Stimulated activated CD4-positive, alpha-beta T cell treated with anti-CD3 and anti-CD28 coated beads, Interleukin-4, amount 100 ng/mL, for 1 hour (primary cell): Measurements from ENCODE around the gene SMIM23.

ENCODE experiments used
- DNase-seq: peaks from one replicate; pipeline ENCODE4 v3.0.0-alpha.2; 2020

The SMIM23 gene

DNA sequence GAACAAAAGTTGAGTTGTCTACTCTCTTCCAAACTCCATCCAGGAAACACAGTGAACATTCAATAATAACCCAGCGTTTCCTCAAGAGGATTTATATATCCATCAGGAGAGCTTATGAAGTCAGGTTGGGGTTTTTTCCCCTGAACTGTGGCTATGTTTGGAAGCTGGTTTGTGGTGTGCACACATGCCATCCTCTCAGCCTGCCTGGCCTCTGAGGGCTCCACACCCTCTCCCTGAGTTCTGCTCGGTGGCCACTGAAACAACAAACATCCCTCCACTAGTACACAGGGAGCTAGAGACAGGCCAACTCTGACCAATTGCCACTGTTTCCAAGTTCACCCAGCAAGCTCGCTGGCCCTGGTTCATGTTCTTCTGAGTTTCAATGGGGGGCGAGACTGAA lies 35.7 kb downstream of the SMIM23 start:
- DNase-seq, result no peak

DNA sequence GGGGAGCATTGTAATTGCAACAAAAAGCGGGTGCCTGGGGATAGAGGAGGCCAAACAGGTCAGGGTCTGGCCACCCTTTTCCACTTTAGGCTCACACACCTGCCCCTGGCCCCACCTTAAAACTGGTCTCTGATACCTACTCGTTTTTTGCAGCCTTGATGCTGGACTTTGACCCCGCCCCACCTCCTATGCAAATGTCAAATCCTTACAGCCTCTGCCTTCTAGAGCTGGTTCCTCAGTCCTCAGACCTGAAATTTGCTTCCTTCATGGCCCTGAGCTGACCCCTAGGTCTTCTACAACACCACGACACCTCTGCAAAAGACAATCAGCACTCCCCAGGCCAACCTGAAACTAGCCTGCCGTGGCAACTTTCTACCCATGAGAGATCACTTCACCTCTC lies 37.7 kb downstream of the SMIM23 start:
- no peak for DNase-seq

DNA sequence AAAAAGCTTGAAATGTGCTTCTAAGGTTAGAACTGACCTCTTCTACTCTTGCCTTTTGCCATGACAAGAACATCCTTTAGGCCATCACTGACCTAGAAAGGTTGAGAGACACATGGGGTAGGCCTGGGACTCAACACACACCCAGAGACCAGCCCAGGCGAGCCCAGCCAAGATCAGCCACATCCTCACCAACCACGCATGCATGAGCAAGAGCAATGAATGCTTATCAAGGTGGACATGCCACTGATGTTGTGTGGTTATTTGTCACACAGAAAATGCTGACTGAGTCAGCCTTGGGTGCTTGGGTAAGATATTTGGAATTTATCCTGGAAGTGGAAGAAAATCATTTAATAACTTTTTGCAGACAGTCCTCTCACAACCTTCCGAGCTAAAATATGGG lies 39.4 kb downstream of the SMIM23 start:
- no peak for DNase-seq

DNA sequence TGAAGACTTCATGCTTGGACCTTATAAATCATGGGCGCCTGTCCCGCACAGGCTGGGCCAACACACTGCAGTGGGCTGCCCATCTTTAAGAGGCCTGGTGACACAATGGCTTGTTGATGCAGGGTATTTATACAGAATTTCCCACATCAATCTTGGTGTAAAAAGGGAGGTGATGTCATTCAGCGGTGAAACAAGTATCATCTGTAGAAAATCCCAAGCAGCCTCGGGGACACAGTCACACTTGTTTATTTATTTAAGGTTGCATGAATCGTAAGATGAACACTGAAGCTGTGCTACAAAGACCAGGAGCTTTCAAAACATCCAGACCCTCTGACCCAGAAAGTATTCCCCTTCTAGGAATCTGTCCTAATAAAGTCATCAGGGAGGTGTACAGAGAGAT lies 40.5 kb downstream of the SMIM23 start:
- DNase-seq, result no peak

DNA sequence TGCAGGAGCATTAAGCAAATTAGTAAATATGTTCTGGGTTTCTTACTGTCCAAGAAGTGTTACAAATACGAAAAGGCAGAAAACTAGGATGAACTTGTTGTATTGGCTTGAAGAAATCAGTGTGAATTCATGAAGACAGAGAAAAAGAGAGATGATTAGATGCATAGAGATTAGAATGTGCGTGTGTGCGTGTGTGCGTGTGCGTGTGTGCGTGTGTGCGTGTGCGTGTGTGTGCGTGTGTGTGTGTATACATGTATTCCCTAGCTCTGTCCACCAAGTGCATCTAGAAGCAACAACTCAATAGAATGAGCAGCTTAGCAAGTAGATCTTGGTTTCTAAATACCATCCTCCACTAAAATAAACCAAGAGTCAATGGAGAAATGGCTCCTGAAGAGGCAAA lies 41.5 kb downstream of the SMIM23 start:
- no peak for DNase-seq

DNA sequence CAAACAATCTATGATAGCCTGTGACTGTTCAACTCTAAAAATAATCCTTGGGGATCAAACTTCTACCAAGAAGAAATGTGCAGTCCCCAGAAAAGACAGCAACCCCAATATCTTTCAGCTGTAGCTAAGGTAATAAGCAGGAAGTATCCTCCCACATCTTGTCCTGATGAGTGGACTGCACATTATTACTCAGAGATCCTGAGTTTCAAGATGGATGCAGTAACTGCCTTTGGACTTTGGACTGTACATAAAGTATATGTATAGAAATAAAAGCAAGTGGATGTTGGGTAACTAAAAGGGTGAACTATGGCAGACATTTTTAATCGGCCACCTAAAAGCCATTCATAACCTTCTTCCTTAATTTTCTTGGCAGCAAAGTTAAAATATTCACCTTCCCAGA lies 45.1 kb downstream of the SMIM23 start:
- DNase-seq, result no peak

DNA sequence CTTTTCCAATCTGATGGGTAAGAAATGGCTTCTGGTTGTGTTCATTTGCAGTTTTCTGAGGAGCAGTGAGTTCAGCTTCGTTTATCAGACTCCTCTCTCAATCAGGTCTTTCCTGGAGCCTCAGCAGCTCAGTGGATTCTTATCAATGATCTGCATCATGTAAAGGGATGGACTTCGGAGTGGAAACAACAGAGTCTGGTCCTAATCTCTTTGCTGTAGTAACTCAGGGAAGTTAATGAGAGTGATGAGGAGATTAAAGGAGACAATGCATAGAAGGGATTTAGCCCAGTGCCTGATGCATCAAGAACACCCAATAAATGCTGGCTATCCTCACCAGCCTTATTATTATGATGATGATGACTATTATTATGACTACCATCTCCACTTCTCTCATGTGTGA lies 47.2 kb downstream of the SMIM23 start:
- no peak for DNase-seq

DNA sequence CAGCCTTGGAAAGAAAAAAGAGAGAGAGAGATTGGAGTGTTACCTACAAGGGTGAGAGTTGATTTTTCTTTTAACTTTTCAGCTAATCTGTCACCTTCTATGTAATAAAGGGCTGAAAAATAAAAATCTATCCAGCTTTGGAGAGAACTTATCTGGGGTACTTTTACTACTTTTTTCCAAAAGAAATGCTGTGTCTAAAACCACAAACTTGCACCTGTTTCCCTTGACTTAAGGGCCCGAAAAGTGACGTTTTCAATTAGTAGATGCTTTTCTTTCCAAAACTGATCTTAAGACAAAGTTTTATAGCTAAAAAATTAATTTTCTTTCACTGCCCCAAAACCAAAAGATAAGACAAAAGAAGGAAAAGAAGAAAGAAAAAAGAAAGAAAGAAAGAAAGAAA lies 48.8 kb downstream of the SMIM23 start:
- DNase-seq, result no peak

DNA sequence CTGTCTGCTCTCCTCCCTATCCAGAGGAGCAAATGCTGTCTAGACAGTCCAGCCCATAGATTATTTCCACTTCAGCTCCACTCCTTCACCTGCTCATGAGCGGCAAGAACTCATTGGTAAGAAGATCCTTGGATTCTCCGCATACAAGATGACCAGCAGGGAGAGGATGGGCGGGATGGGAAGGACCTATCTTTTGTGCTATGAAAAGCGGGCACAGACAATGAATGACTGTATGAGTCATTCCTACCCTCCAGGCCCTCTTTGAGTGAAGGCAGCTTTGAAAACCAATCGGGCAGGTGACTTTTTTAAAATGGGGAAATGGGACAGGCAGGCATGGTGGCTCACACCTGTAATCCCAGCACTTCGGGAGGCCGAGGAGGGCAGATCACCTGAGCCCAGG lies 49.4 kb downstream of the SMIM23 start:
- DNase-seq, result no peak

DNA sequence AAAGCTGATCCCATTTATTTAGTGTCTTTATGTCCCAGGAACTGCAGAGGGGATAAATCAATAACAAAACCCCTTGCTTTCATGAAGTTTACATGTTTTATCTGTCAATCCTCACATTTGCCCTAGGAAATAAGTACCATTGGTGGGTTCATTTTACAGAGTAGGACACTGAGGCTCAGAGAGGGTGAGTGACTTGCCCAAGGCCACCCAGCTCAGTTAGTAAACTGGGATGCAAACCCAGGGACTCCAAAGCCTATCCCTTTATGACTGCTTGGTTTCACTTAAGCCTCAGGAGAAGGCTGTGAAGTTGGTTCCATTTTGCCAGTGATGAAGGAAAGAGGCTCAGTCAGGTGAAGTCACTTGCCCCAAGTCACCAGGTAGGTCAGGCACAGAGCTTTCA lies 51.9 kb downstream of the SMIM23 start:
- DNase-seq, result no peak

DNA sequence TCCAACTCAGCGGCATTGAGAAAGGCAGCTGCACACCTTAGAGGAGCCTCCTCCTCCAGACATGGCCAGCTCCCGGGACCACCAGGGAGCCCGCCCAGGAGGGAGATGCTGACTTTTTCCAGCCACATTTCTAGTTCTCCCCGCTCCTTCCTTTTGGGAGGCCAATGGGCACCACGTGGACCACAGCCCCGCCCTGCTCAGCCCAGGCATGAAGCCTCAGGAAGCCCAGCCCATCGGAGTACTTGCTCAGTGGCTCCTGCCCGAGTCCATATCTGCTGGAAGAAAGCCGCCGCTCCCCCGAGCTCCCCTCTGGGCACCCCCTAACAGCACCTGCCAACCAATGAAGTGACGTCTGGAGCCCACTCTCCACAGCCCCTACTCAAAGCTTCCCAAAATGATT lies 52.4 kb downstream of the SMIM23 start:
- no peak for DNase-seq

DNA sequence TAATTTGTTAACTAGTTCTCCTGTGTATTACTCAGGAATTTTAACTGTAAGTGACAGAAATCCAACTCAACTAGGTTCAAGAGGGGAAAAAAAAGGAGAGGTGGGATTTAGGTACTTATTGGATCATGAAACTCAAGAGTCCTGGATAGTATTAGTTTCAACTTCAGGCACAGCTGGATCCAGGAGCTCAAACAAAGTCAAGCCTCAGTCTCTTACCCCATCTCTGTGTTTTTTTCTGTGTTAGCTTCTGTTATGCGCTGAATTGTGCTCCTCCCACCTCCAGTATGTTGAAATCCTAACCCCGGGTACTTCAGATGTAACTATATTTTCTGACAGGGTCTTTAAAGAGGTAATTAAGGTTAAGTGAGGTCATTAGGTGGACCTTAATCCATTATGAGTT lies 53.5 kb downstream of the SMIM23 start:
- DNase-seq, result no peak

DNA sequence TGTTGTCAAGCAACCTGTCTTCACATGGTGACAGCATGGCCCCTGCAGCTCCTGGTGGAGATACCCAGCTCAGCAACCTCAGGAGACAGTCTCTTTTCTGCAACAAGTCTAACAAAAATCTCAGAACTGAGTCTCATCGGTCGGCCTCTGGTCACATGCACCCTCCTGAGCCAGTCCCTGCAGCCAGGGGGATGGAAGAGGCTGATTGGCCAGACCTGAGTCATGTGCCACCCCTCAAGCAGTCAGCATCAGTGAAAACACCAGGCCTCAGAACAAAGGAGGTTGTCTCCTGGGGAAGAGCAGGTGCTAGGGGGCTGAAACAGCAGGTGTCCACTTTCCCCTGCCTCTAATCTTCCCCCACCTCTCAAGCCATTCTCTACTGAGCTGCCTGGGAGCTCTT lies 54.4 kb downstream of the SMIM23 start:
- no peak for DNase-seq
